ENCODE data around the gene HOXC9. TPM values are rescaled to one million over a fixed set of nuclear protein-coding genes. Genes with fewer than 3 reads are reported as not detected.

Gene HOXC9
- total RNA-seq, 1 experiment from 2014 or later = not detected

DNA sequence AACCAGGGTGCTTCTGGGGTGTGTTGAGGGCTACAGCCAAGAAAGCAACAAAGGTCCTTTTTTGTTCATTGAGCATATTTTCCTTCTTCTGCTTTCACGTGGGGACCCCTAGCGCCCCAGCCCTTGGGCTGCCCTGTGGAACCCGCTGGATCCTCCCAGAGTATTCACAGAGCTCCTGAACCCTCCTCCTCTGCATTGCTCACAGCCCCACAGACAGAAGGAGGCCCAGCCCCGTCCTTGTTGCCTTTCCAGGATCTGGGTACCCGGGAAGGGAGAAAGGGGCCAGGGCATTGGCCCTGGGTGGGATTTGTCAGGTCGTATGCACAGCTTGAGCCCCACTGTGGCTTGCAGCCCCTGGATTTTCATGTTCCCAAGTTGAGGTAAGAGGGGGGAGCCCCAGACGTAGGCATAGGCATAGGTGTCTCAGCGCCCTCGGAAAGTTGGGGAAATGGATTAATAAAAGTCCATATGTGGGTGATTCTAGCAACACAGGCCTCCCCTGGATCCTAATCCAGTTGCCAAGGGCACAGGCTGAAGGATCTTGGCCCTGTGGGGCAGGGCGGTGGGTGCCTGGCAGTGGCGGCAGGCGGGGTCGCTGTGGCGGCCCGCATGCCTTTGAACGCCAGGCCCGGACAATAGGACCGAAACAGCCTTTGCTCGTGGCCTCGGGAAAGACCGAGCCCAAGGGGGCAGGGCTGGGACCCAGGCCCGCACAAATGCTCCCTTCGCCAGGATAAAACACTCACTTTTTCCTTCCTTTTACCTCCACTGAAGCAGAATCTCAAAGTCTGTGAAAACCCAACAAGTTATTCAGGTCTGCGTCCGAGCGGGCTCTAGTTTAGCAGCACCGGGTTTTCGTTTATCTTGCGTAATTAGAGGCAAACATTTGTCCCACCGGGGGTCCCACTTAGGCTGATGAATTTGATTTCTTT lies 18.1 kb upstream of the HOXC9 start:
- no peak overlapping the region for H4K5ac ChIP-seq (ENCODE audit: insufficient read length, low read depth, low read length)
- H3K4ac ChIP-seq (ENCODE audit: low read depth, low read length) = no peak overlapping the region
- H2BK12ac ChIP-seq (ENCODE audit: insufficient read length, low read depth, low read length) = no peak overlapping the region
- no peaks in the 10 kb centered on the region for H4K20me1 ChIP-seq (ENCODE audit: control insufficient read depth, insufficient read depth, insufficient read length)
- H2AK5ac ChIP-seq (ENCODE audit: insufficient read length, low read length) = no peak overlapping the region
- H3K23ac ChIP-seq (ENCODE audit: insufficient read length, low read depth, low read length) = no peak overlapping the region
- H3K27ac ChIP-seq (ENCODE audit: insufficient read length, low read depth, low read length) = no peak overlapping the region
- no peaks in the 10 kb centered on the region for H3K79me1 ChIP-seq (ENCODE audit: insufficient read depth, low read depth, low read length, poor library complexity, severe bottlenecking)
- no peaks in the 10 kb centered on the region for H3K79me2 ChIP-seq (ENCODE audit: insufficient read depth, low read length)
- H3K56ac ChIP-seq (ENCODE audit: insufficient read length, low read depth, low read length) = no peak overlapping the region
- H3K4me3 Mint-ChIP-seq = no peak overlapping the region
- no peak overlapping the region for H3K4me2 ChIP-seq (ENCODE audit: insufficient read depth, insufficient read length, low read length)
- peaks cover 9 to 20% of the 10 kb centered on the region in 2 experiments; a peak in 4 of 5 replicates for H3K9me3 Mint-ChIP-seq
- no peak overlapping the region for H2BK120ac ChIP-seq (ENCODE audit: low read depth, low read length, poor library complexity, severe bottlenecking)
- H3K18ac ChIP-seq (ENCODE audit: insufficient read length, low read depth, low read length) = no peak overlapping the region
- no peak for DNase-seq
- H3K4me1 Mint-ChIP-seq = peaks cover 3 to 12% of the 10 kb centered on the region in 2 experiments; a peak in 2 of 4 replicates
- H3K14ac ChIP-seq (ENCODE audit: insufficient read depth, low read length) = no peak overlapping the region
- no peaks in the 10 kb centered on the region for H3K9me3 ChIP-seq (ENCODE audit: control insufficient read depth, low read depth, low read length)
- no peak overlapping the region for H2AFZ ChIP-seq (ENCODE audit: low read length)
- no peak overlapping the region for H4K91ac ChIP-seq (ENCODE audit: insufficient read length, low read depth, low read length)
- H3K27ac Mint-ChIP-seq = no peak overlapping the region
- peaks cover 94% of the 10 kb centered on the region for H3K27me3 ChIP-seq (ENCODE audit: insufficient read depth, low read length)
- no peak overlapping the region for H2BK5ac ChIP-seq (ENCODE audit: insufficient read length, low read length)
- H3K9ac ChIP-seq (ENCODE audit: extremely low read depth, insufficient read length, low read length) = no peak overlapping the region
- no peak overlapping the region for H2BK15ac ChIP-seq (ENCODE audit: low read depth, low read length)
- no peak overlapping the region for H2BK20ac ChIP-seq (ENCODE audit: low read depth, low read length, poor library complexity, severe bottlenecking)
- H3K4me1 ChIP-seq (ENCODE audit: insufficient read depth, low read length) = no peaks in the 10 kb centered on the region
- no peaks in the 10 kb centered on the region for H3K23me2 ChIP-seq (ENCODE audit: insufficient read length, low read depth, low read length, poor library complexity, severe bottlenecking)
- no peak overlapping the region for H3T11ph ChIP-seq (ENCODE audit: low read length)
- TF ChIP-seq, protein P1, sequence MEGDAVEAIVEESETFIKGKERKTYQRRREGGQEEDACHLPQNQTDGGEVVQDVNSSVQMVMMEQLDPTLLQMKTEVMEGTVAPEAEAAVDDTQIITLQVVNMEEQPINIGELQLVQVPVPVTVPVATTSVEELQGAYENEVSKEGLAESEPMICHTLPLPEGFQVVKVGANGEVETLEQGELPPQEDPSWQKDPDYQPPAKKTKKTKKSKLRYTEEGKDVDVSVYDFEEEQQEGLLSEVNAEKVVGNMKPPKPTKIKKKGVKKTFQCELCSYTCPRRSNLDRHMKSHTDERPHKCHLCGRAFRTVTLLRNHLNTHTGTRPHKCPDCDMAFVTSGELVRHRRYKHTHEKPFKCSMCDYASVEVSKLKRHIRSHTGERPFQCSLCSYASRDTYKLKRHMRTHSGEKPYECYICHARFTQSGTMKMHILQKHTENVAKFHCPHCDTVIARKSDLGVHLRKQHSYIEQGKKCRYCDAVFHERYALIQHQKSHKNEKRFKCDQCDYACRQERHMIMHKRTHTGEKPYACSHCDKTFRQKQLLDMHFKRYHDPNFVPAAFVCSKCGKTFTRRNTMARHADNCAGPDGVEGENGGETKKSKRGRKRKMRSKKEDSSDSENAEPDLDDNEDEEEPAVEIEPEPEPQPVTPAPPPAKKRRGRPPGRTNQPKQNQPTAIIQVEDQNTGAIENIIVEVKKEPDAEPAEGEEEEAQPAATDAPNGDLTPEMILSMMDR (conservative IDR thresholded peaks at IDR 0.05) = no peak
- no CpG with 5 or more reads among the region's 30 CpGs for WGBS (ENCODE audit: extremely low coverage, insufficient read length, low lambda C conversion rate)
- H3K27me3 Mint-ChIP-seq (ENCODE audit: low read depth) = peaks cover 100% of the 10 kb centered on the region
- H4K8ac ChIP-seq (replicated peaks; ENCODE audit: insufficient read length, low read depth, low read length) = no peak overlapping the region
- no peaks in the 10 kb centered on the region; a peak in 2 of 7 replicates for H3K36me3 Mint-ChIP-seq (ENCODE audit: insufficient read depth in 1 of 3, low read depth in 3 of 3)
